IMR-90 (cell line): Measurements from ENCODE around the gene GRPEL2. TPM values are rescaled to one million over a fixed set of nuclear protein-coding genes. Genes with fewer than 3 reads are reported as not detected.
A peak's percentile ranks its signal among the peaks of the same experiment; 100 is the strongest.

ENCODE experiments used
- ATAC-seq: fragments of 200-7000 bp; cut with Tn5 transposase; 2 replicates; pipeline ENCODE4 v1.9.1; 2020; ENCODE audit warnings: low read depth, mild to moderate bottlenecking, moderate library complexity
- BruUV-seq: library from RNA; stranded (reverse); fragments of 400-500 nt; replicated peaks from 2 replicates; lab custom pipeline; 2021; lab: Mats Ljungman, UMichigan
- CTCF ChIA-PET: fragments of 300-600 bp; formaldehyde crosslinking; extraction: SDS; loops from one replicate; lab custom pipeline; 2021; ENCODE audit warnings: antibody characterized with exemption; lab: Yijun Ruan, JAX
- POLR2A ChIA-PET: fragments of 300-600 bp; sonication (Branson Sonifier 250); formaldehyde crosslinking; loops from one replicate; lab custom pipeline; 2022; ENCODE audit warnings: antibody characterized with exemption; ENCODE audit not compliant: unreplicated experiment; lab: Charles Lee
- DNase-seq: peaks from one replicate; pipeline ENCODE4 v3.0.0; 2013
- H2AFZ ChIP-seq: replicated peaks from 2 replicates; pipeline ENCODE3; 2013; ENCODE audit warnings: low read length, mild to moderate bottlenecking; ENCODE audit not compliant: poor library complexity
- H2AK5ac ChIP-seq: 2 replicates; pipeline ENCODE4 v1.6.1; 2013; ENCODE audit warnings: low read depth, low read length, inconsistent platforms
- H2AK9ac ChIP-seq: replicated peaks from 2 replicates; pipeline ENCODE3; 2013; ENCODE audit warnings: mild to moderate bottlenecking, low read depth, low read length, moderate library complexity; ENCODE audit not compliant: poor library complexity
- H2BK120ac ChIP-seq: 2 replicates; pipeline ENCODE4 v1.6.1; 2013; ENCODE audit warnings: low read depth, low read length, inconsistent platforms
- H2BK15ac ChIP-seq: 3 replicates; pipeline ENCODE4 v1.6.1; 2013; ENCODE audit warnings: low read depth, low read length, inconsistent platforms
- H2BK20ac ChIP-seq: 2 replicates; pipeline ENCODE4 v1.6.1; 2013; ENCODE audit warnings: low read depth, mild to moderate bottlenecking, inconsistent platforms, low read length, moderate library complexity
- H2BK5ac ChIP-seq: 2 replicates; pipeline ENCODE4 v1.6.1; 2013; ENCODE audit warnings: mild to moderate bottlenecking, low read depth, low read length, inconsistent platforms; ENCODE audit not compliant: poor library complexity, severe bottlenecking
- H3K14ac ChIP-seq: replicated peaks from 2 replicates; pipeline ENCODE4 v1.6.1; 2013; ENCODE audit warnings: low read depth, low read length, inconsistent platforms
- H3K18ac ChIP-seq: 2 replicates; pipeline ENCODE4 v1.6.1; 2013; ENCODE audit warnings: low read depth, low read length, control low read depth
- H3K23ac ChIP-seq: 2 replicates; pipeline ENCODE4 v1.6.1; 2013; ENCODE audit warnings: low read depth, low read length, inconsistent platforms
- H3K27ac ChIP-seq: 2 replicates; pipeline ENCODE4 v1.5.1; 2013; ENCODE audit warnings: mild to moderate bottlenecking, control low read depth, low read length; ENCODE audit not compliant: insufficient read depth
- H3K27me3 ChIP-seq: 2 replicates; pipeline ENCODE4 v1.6.1; 2013; ENCODE audit warnings: low read length; ENCODE audit not compliant: control insufficient read depth, insufficient read depth
- H3K36me3 ChIP-seq: 2 replicates; pipeline ENCODE4 v1.6.1; 2013; ENCODE audit warnings: low read length, mixed read lengths; ENCODE audit not compliant: control insufficient read depth, insufficient read depth
- H3K4ac ChIP-seq: 2 replicates; pipeline ENCODE4 v1.6.1; 2013; ENCODE audit warnings: low read depth, low read length, inconsistent platforms
- H3K4me1 ChIP-seq: 2 replicates; pipeline ENCODE4 v1.6.1; 2013; ENCODE audit warnings: low read length, mixed read lengths; ENCODE audit not compliant: control insufficient read depth, insufficient read depth
- H3K4me2 ChIP-seq: 2 replicates; pipeline ENCODE4 v1.6.1; 2013; ENCODE audit warnings: low read depth, mild to moderate bottlenecking, control low read depth, low read length, moderate library complexity
- H3K4me3 ChIP-seq: 2 replicates; pipeline ENCODE4 v1.5.1; 2013; ENCODE audit warnings: low read depth, mild to moderate bottlenecking, control low read depth, low read length, moderate library complexity; ENCODE audit not compliant: insufficient read depth
- H3K56ac ChIP-seq: 2 replicates; pipeline ENCODE4 v1.6.1; 2013; ENCODE audit warnings: low read length, inconsistent platforms; ENCODE audit not compliant: insufficient read depth; ENCODE audit errors: extremely low read depth
- H3K79me1 ChIP-seq, 2 experiments: 2 replicates each; pipeline ENCODE4 v1.6.1; 2013; ENCODE audit warnings: low read length in 2 of 2, inconsistent platforms in 1 of 2, low read depth in 1 of 2
- H3K9ac ChIP-seq: 2 replicates; pipeline ENCODE4 v1.6.1; 2013; ENCODE audit warnings: low read depth, low read length, control low read depth
- H3K9me1 ChIP-seq: 2 replicates; pipeline ENCODE4 v1.6.1; 2013; ENCODE audit warnings: low read length, inconsistent platforms; ENCODE audit not compliant: insufficient read depth
- H3K9me3 ChIP-seq: 2 replicates; pipeline ENCODE4 v1.6.1; 2013; ENCODE audit warnings: low read length; ENCODE audit not compliant: control insufficient read depth, insufficient read depth
- H4K20me1 ChIP-seq: 2 replicates; pipeline ENCODE4 v1.6.1; 2013; ENCODE audit warnings: low read length, inconsistent platforms; ENCODE audit not compliant: insufficient read depth
- H4K5ac ChIP-seq: 2 replicates; pipeline ENCODE4 v1.6.1; 2013; ENCODE audit warnings: mild to moderate bottlenecking, low read depth, low read length, control low read depth
- H4K8ac ChIP-seq, 2 experiments: 2 replicates each; pipeline ENCODE4 v1.6.1; 2013; ENCODE audit warnings: low read depth in 2 of 2, low read length in 2 of 2, control low read depth in 1 of 2, inconsistent platforms in 1 of 2
- H4K91ac ChIP-seq: 2 replicates; pipeline ENCODE4 v1.6.1; 2013; ENCODE audit warnings: low read depth, low read length, inconsistent platforms; ENCODE audit not compliant: insufficient read depth
- BHLHE40 ChIP-seq: fragments of 150-350 bp; IDR thresholded peaks from 2 replicates; pipeline ENCODE4 v1.6.1; 2016; ENCODE audit warnings: mild to moderate bottlenecking, low read depth, low read length
- CEBPB ChIP-seq: IDR thresholded peaks from 2 replicates; pipeline ENCODE4 v1.6.1; 2012; ENCODE audit warnings: low read depth, low read length, improper control_type of control experiment
- CHD1 ChIP-seq: IDR thresholded peaks from 2 replicates; pipeline ENCODE4 v1.6.1; 2012; ENCODE audit warnings: low read depth, low read length, improper control_type of control experiment
- CTCF ChIP-seq: conservative IDR thresholded peaks from 2 replicates; pipeline ENCODE4 v1.5.1; 2012; ENCODE audit warnings: mild to moderate bottlenecking, low read depth, low read length, improper control_type of control experiment
- ELK1 ChIP-seq: fragments of 150-350 bp; IDR thresholded peaks from 2 replicates; pipeline ENCODE4 v1.6.1; 2016; ENCODE audit warnings: low read depth, mild to moderate bottlenecking, low read length, moderate library complexity, borderline replicate concordance
- MAFK ChIP-seq: IDR thresholded peaks from 2 replicates; pipeline ENCODE4 v1.6.1; 2012; ENCODE audit warnings: low read depth, low read length, improper control_type of control experiment
- MAZ ChIP-seq: IDR thresholded peaks from 2 replicates; pipeline ENCODE4 v1.6.1; 2012; ENCODE audit warnings: low read depth, mild to moderate bottlenecking, low read length, improper control_type of control experiment, moderate library complexity, borderline replicate concordance
- MXI1 ChIP-seq: IDR thresholded peaks from 2 replicates; pipeline ENCODE4 v1.6.1; 2012; ENCODE audit warnings: low read depth, mild to moderate bottlenecking, low read length, moderate library complexity, borderline replicate concordance
- NFE2L2 ChIP-seq: fragments of 150-350 bp; IDR thresholded peaks from 2 replicates; pipeline ENCODE4 v1.6.1; 2016; ENCODE audit warnings: low read depth, mild to moderate bottlenecking, low read length
- POLR2A ChIP-seq: IDR thresholded peaks from 2 replicates; pipeline ENCODE4 v1.6.1; 2012; ENCODE audit warnings: mild to moderate bottlenecking, low read depth, low read length
- RAD21 ChIP-seq: IDR thresholded peaks from 2 replicates; pipeline ENCODE4 v1.6.1; 2012; ENCODE audit warnings: low read length, improper control_type of control experiment
- RCOR1 ChIP-seq: IDR thresholded peaks from 2 replicates; pipeline ENCODE4 v1.6.1; 2012; ENCODE audit warnings: mild to moderate bottlenecking, low read length, improper control_type of control experiment; ENCODE audit not compliant: insufficient replicate concordance
- SMC3 ChIP-seq: fragments of 150-350 bp; IDR thresholded peaks from 2 replicates; pipeline ENCODE4 v1.6.1; 2016; ENCODE audit warnings: low read depth, mild to moderate bottlenecking, antibody characterized with exemption, low read length, moderate library complexity
- USF2 ChIP-seq: fragments of 150-350 bp; IDR thresholded peaks from 2 replicates; pipeline ENCODE4 v1.6.1; 2017; ENCODE audit warnings: mild to moderate bottlenecking, antibody characterized with exemption, low read length, low read depth
- WGBS, 2 experiments: methylation state at CpG; one replicate each; pipeline versions ENCODE4 v1.1.5 to v1.1.7; 2013; ENCODE audit warnings: missing lambda C conversion rate in 2 of 2; ENCODE audit not compliant: insufficient read length in 1 of 2; ENCODE audit errors: extremely low coverage in 2 of 2; 5-methylcytosine and 5-hydroxymethylcytosine counted together
- dilution Hi-C: fragments of 300-500 bp; cut with HindIII; formaldehyde crosslinking; loops from one replicate; pipeline ENCODE4 v1.14.3; 2018; ENCODE audit warnings: low sequenced_read_pairs; ENCODE audit not compliant: unreplicated experiment
- in situ Hi-C: fragments of 300-500 bp; cut with MboI; formaldehyde crosslinking; loops from 3 replicates; pipeline ENCODE4 v1.14.3; 2019; ENCODE audit warnings: low sequenced_read_pairs, inconsistent platforms, mixed read lengths
- intact Hi-C: fragments of 100-400 bp; cut with micrococcal nuclease; formaldehyde crosslinking; loops from 2 replicates; pipeline ENCODE4 v1.10.0; 2022
- polyA plus RNA-seq, 3 experiments: library from polyadenylated mRNA; depleted of rRNA; stranded (reverse); fragments of >200 nt; gene quantifications; 2 replicates each; pipeline ENCODE4 v1.2.3, GENCODE V29; 2012; ENCODE audit warnings: low replicate concordance in 1 of 3
- total RNA-seq: library from RNA; depleted of rRNA; stranded (reverse); fragments of >200 nt; gene quantifications from 2 replicates; pipeline ENCODE4 v1.2.3, GENCODE V29; 2012

Gene GRPEL2
- total and polyA plus RNA-seq, 2 of the 4 experiments (the other 2 are of a cell fraction), result 6.2 to 18.1 TPM

GRCh38 chr5:149387982-149388381, 42.7 kb downstream of the GRPEL2 start:
- in situ Hi-C loops, result loop anchor here (5.0 kb wide), 1 partner anchor 44 kb away; no protein-coding TSS in a partner anchor
- BruUV-seq, result no TSS peak
- no peaks in the 10 kb centered on the region for H3K36me3 ChIP-seq
- no peak overlapping the region for H2AK9ac ChIP-seq
- ATAC-seq, result peak; percentile 81
- H2BK5ac ChIP-seq, result peak overlapping the region; percentile 42
- peak overlapping the region; percentile 45; the same call in 1 of the 2 replicates for H4K5ac ChIP-seq
- H2BK20ac ChIP-seq, result peak overlapping the region; percentile 81
- H4K20me1 ChIP-seq, result no peaks in the 10 kb centered on the region; the same call in 1 of the 2 replicates
- TF ChIP-seq NFE2L2, result no peak
- TF ChIP-seq MAZ, result no peak
- no peak for TF ChIP-seq RAD21
- no peak for TF ChIP-seq CEBPB
- TF ChIP-seq ELK1, result no peak
- no peak for TF ChIP-seq CTCF
- no peak for TF ChIP-seq SMC3
- peak; percentile 5; the same call in 1 of the 2 replicates for TF ChIP-seq USF2
- no peak for TF ChIP-seq BHLHE40
- TF ChIP-seq POLR2A, result no peak
- no peak for TF ChIP-seq MXI1
- TF ChIP-seq CHD1, result no peak
- 0 out of 2 replicates have a peak, but pooled peaks have one; percentile 37 for TF ChIP-seq MAFK
- TF ChIP-seq RCOR1, result no peak
- H3K56ac ChIP-seq, result peak overlapping the region; percentile 50; the same call in 1 of the 2 replicates
- intact Hi-C loops, result no loop called here
- H3K9ac ChIP-seq, result no peak overlapping the region
- ChIA-PET POLR2A (no interaction called here), CTCF (interaction anchor here (0.6 to 1.5 kb wide), 4 partner anchors 18 to 1517 kb away, joined by 6 to 8 read pairs (median 6); partner anchors contain the start of gene ZNF300)
- H2AFZ ChIP-seq, result peak overlapping the region; percentile 70
- H3K14ac ChIP-seq, result peak overlapping the region; percentile 74
- H3K4ac ChIP-seq, result peak overlapping the region; percentile 86
- dilution Hi-C loops, result no loop called here
- WGBS, 2 experiments, result 0% methylated on average over 1 of the region's 1 CpG; no CpG with 5 or more reads in 1 of the 2 experiments
- H3K23ac ChIP-seq, result peak overlapping the region; percentile 87
- peak overlapping the region; percentile 77; the same call in 2 of the 3 replicates for H2BK15ac ChIP-seq
- peak overlapping the region; percentile 57; the same call in 1 of the 2 replicates for H3K27ac ChIP-seq
- no peaks in the 10 kb centered on the region for H3K27me3 ChIP-seq
- H3K9me1 ChIP-seq, result peaks cover 12% of the 10 kb centered on the region
- peak overlapping the region; percentile 30 to 49; a peak in 1 of 4 replicates for H4K8ac ChIP-seq
- H3K4me3 ChIP-seq, result no peak overlapping the region
- peaks cover 25% of the 10 kb centered on the region for H3K4me1 ChIP-seq
- peak overlapping the region; percentile 23; the same call in 1 of the 2 replicates for H3K4me2 ChIP-seq
- peak overlapping the region; percentile 17 for H3K18ac ChIP-seq
- H3K9me3 ChIP-seq, result peaks cover 2% of the 10 kb centered on the region
- H4K91ac ChIP-seq, result peak overlapping the region; percentile 69
- peaks cover 2 to 11% of the 10 kb centered on the region in 2 experiments; a peak in 1 of 4 replicates for H3K79me1 ChIP-seq
- peak overlapping the region; percentile 92 for H2AK5ac ChIP-seq
- DNase-seq, result peak; percentile 84
- H2BK120ac ChIP-seq, result peak overlapping the region; percentile 71
